ENCODE data around the gene EPB41L2.
"Not testable (repeated sequence)": the region's sequence is repeated elsewhere in the genome, so short reads cannot be mapped to it uniquely, and the experiment has no call there.

The EPB41L2 gene

GRCh38 chr6:131003488-131004386 is 59.3 kb downstream of the EPB41L2 start:
- DNase-seq (no peak), ATAC-seq (no peak)

GRCh38 chr6:131002661-131002980 is 60.4 kb downstream of the EPB41L2 start:
- ATAC-seq, result no peak

DNA sequence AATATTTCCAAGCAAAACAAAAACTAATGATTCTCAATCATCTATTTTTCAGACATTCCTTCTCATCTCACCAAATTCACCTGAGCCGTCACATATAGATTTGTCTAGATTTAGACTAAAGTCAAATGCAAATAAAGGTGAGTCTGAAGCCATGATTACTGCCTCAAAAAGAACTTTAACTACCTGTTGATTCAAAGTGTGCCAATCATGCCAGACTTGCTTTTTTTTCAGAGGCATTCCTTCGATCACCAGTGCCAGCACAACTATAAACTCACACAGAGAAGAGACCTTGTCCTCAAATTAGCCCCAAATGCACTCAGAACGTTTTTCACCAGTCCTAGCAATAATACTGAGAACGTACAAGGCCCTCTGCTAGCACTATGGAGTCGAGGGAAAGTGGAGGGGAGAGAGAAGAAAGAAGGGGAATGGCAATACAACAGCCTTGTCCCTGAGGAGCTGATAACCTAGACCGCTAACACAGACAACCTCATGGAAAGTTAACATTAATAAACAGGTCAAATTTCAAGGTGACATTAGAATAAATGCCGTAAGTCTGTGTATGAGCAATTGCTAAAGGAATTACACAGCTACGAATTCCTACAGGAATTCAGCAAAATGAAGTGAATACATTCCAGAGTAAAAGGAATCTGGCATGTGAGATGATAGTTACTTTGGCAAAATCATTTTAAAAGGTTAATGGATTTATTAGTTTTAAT is 60.9 kb downstream of the EPB41L2 start:
- no peak for DNase-seq
- ATAC-seq, result no peak

More at GRCh38 chr6:131002661-131002980, 60.4 kb downstream of the EPB41L2 start:
- no peak for DNase-seq

DNA sequence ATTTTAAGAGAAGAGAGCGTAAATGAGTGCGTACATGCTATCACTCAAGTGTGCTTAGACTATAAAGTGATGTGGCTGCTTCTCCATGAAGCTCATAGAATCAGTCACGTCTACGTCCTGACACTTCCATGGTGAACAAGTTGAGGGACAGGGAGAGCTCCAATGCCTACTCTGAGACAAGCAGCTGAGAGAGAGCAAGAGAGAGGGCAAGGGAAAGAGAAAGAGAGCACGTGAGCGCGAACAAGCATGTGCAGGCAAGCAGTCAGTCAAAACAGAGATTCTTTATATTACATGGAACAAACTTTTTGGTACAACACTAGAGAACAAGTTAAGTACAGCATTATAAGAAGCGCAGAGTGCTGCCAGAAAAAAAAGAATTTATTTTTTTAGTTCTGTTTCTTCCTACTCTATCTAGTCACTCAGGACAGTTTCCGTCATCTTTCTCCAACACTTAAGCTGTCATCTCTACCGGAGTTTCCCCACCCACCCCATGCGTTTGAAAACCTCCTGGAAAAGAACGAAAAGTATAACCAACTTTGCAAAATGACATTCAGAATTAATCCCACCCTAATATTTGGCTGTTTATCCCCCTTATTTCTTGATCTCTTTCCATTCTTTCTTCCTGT is 61.8 kb downstream of the EPB41L2 start:
- ATAC-seq (no peak), DNase-seq (no peak)

GRCh38 chr6:131000544-131000943 is 62.5 kb downstream of the EPB41L2 start:
- no peak for DNase-seq
- ATAC-seq, result no peak

DNA sequence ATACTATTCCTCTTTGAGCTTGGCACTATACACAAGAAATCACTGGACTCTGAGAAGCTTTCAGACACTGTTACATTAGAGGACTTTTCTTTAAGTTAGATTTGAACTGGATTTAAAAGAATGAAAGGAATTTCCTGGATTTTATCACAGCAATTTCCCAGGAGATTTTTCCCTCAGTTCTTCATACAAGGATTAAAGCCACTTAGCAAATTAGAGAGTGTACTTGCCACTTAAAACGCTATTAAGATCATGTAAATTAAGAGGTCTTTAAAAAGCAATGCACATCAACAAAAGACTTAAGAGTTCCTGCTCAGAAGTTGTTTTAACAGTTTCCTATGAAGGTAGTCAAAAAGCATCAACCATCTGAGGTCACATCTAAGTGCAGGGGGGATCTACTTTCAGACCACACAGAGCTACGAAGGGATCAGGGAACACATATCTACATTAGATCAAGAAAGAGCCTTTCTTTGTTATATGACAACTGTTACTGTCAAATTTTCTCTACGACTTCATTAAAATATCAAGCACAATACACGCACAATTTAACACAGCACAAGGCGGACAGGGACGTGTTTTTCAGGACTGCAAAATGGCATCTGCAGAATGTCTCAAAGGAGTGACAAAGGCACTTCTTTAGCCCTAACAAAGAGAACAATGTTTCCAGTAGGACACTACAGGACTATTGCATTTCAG is 65.8 kb downstream of the EPB41L2 start:
- ATAC-seq, result no peak
- no peak for DNase-seq

DNA sequence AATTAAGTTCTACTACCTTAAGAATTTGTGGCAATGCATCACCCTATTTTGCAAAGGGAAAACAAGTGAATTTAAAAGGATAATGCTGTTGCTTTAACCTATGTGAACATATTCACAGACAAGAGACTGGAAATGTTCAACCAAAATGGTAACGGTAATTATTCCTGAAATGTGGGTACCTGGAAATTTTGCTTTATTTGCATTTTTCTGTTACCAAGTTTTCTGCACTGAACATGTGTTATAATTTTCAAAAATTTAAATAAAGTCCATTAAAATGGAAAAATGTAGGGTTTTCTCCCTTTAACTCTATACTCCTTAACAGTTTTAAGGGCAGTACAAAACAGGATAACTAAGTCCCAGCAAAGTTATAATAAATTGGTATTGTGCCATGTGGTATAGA is 66.4 kb downstream of the EPB41L2 start:
- ATAC-seq, result no peak

GRCh38 chr6:130995783-130996447 is 67.1 kb downstream of the EPB41L2 start:
- ATAC-seq, result no peak
- no peak for DNase-seq

More for the DNA sequence above, 66.4 kb downstream of the EPB41L2 start:
- DNase-seq, result no peak

GRCh38 chr6:130994319-130995097 is 68.5 kb downstream of the EPB41L2 start:
- no peak for ATAC-seq
- DNase-seq, result no peak

GRCh38 chr6:130993292-130993765 is 69.7 kb downstream of the EPB41L2 start:
- DNase-seq (no peak), ATAC-seq (no peak)

- ATAC-seq (no peak), DNase-seq (no peak)
Observed at GRCh38 chr6:130991422-130992137, 71.5 kb downstream of the EPB41L2 start.

DNA sequence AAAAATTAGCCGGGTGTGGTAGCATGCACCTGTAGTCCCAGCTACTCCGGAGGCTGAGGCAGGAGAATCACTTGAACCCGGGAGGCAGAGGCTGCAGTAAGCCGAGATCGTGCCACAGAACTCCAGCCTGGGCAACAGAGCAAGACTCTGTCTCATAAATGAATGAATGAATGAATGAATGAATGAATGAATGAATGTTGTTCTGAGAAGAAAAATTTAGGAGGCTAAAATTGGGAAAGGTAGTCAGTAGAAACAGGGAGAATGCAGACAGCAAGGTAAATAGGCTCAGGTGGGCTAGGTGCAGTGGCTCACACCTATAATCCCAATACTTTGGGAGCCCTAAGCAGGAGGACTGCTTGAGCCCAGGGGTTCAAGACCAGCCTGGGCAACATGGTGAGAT is 75.5 kb downstream of the EPB41L2 start:
- DNase-seq, ATAC-seq: not testable (repeated sequence)

- ATAC-seq (no peak), DNase-seq (no peak)
Observed at GRCh38 chr6:130985115-130985514, 77.9 kb downstream of the EPB41L2 start.

- ATAC-seq, result no peak
- no peak for DNase-seq
Observed at GRCh38 chr6:130982941-130983456, 80.0 kb downstream of the EPB41L2 start.

- DNase-seq (no peak), ATAC-seq (no peak)
Observed at GRCh38 chr6:130982135-130982534, 80.9 kb downstream of the EPB41L2 start.

- no peak for ATAC-seq
- no peak for DNase-seq
Observed at GRCh38 chr6:130981409-130981808, 81.6 kb downstream of the EPB41L2 start.

DNA sequence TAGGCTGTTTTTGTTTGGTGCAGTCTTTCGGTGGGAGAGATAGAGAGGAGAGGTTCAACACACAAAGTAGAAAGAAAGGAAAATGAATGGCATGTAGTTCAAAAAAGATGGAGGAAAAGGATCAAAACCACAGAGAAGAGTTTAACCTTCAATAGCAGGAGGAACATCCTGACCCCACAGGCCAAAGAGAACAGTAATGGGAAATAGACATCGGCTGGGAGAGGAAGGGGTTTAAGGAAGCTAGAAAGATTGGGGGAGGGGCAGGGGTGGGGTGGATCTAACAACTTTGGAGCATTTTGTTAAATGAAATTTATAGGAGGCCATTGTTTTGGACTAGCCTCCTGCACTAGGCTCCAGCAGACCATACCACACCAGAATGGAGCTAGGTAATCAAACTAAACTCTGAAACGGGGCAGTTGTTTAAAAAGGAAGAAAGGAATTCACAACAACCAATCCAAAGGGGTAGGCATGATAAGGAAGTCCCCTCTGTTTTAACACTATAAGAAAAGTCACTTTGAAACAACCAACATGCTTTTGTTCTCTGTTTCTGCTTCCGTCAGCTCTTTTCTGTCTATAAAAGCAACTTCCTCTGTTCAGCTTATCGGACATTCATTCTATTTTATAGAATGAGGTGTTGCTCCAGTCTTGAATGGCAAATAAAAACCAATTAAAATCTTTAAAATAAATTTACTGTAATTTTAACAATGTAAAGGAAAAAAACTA is 82.6 kb downstream of the EPB41L2 start:
- ATAC-seq (no peak), DNase-seq (no peak)

DNA sequence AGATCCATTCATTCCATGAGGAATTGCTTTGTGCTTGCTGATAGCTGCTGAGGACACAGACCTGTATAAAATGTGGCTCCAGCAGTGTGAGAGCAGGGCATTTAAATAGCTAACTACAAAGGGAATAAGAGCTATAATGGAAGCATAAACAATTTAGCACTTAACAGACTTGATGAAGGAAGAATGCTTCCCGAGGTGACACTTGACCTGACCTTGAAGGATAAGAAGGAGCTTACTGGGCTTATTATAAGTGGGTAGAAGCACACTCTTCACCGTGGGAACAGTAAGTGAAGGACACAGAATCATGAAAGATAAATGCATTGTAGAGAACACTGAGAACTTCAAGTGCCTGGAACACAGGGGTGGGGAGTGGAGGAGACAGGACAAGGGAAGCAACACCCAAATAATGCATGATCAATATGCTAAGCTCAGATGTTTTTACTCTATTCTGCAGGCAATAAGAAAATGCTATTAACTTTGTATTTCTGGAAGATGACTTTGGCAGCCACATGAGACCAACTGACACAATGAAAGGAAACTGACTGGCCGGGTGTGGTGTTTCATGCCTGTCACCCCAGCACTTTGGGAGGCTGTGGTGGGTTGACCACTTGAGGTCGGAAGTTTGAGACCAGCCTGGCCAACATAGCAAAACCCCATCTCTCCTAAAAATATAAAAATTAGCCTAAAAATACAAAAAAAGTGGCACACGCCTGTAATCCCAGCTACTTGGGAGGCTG is 84.2 kb downstream of the EPB41L2 start:
- DNase-seq (no peak), ATAC-seq (no peak)

DNA sequence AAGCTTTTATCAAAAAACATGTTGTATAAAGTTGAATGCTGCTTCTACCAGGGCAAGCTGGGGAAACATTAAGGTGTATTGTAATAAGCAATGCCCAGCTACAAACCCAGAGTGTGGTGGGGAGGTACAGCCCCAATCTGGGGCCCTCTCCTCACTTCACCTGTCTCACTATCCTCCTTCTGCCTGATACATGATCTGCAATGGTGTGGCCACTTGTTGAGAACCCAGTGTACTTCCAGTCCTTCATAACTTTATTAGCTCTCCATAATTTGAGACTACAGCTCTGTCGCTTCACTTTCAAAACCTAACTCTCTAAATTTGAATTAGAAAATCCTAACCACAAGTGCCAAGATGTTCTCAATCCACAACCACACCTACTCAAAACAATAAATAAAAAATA is 84.9 kb downstream of the EPB41L2 start:
- DNase-seq (no peak), ATAC-seq (no peak)
